Measurements from ENCODE around the gene AMN1. TPM values are rescaled to one million over a fixed set of nuclear protein-coding genes. Genes with fewer than 3 reads are reported as not detected.
A peak's percentile ranks its signal among the peaks of the same experiment; 100 is the strongest.
"Not testable (repeated sequence)": the region's sequence is repeated elsewhere in the genome, so short reads cannot be mapped to it uniquely, and the experiment has no call there.

AMN1 gene
- total RNA-seq, 4 donors from 2014 or later = 6.5 to 10.5 (median 9.4) TPM

DNA sequence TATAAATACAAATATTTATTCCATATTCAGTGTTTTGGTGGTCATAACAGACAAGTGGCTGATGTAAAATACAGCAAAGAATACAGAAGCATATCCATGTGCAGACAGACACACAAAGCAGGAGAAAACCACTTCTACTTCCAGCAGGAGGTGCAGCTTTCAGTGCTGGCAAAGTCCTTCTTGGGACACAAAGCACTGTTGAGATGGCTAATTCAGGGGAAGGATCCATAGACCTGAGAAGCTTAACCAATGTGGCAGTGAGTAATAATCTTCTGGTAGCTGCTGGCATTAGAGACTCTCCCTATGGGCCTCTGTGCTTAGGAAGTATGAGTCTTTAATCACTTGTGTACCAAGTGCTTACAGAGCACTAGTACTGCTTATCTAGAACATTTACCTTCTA is 26.8 kb downstream of the AMN1 start:
- TF ChIP-seq EP300 (IDR thresholded peaks at IDR 0.05) = no peak
- no peak for TF ChIP-seq POLR2A (IDR thresholded peaks at IDR 0.05)
- TF ChIP-seq, protein P1, sequence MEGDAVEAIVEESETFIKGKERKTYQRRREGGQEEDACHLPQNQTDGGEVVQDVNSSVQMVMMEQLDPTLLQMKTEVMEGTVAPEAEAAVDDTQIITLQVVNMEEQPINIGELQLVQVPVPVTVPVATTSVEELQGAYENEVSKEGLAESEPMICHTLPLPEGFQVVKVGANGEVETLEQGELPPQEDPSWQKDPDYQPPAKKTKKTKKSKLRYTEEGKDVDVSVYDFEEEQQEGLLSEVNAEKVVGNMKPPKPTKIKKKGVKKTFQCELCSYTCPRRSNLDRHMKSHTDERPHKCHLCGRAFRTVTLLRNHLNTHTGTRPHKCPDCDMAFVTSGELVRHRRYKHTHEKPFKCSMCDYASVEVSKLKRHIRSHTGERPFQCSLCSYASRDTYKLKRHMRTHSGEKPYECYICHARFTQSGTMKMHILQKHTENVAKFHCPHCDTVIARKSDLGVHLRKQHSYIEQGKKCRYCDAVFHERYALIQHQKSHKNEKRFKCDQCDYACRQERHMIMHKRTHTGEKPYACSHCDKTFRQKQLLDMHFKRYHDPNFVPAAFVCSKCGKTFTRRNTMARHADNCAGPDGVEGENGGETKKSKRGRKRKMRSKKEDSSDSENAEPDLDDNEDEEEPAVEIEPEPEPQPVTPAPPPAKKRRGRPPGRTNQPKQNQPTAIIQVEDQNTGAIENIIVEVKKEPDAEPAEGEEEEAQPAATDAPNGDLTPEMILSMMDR (IDR thresholded peaks at IDR 0.05) = no peak
- peaks cover 0 to 48% (median 0%) of the 10 kb centered on the region in 3 donors for H3K36me3 ChIP-seq

DNA sequence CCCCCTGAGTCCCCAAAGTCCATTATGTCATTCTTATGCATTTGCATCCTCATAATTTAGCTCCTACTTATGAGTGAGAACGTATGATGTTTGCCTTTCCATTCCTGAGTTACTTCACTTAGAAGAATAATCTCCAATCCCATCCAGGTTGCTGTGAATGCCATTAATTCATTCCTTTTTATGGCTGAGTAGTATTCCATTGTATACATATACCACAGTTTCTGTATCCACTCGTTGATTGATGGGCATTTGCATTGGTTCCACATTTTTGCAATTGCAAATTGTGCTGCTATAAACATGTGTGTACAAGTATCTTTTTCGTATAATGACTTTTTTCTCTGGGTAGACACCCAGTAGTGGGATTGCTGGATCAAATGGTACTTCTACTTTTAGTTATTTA is 38.9 kb downstream of the AMN1 start:
- H3K27ac ChIP-seq; H3K27me3 ChIP-seq; H3K4me1 ChIP-seq; H3K9me3 ChIP-seq; H3K4me3 ChIP-seq; DNase-seq (ENCODE audit: low spot score in 2 of 2): not testable (repeated sequence)
- WGBS, 2 donors = 94 to 97% methylated on average over 3 of the region's 3 CpGs
- H3K36me3 ChIP-seq = peaks cover 0 to 94% (median 0%) of the 10 kb centered on the region in 3 donors

More for the DNA sequence above, 26.8 kb downstream of the AMN1 start:
- no peak overlapping the region for H3K27ac ChIP-seq
- no peaks in the 10 kb centered on the region for H3K27me3 ChIP-seq
- no peaks in the 10 kb centered on the region for H3K4me1 ChIP-seq
- H3K9me3 ChIP-seq = no peaks in the 10 kb centered on the region
- no peak for DNase-seq (ENCODE audit: low spot score in 2 of 2)
- H3K4me3 ChIP-seq = no peak overlapping the region

DNA sequence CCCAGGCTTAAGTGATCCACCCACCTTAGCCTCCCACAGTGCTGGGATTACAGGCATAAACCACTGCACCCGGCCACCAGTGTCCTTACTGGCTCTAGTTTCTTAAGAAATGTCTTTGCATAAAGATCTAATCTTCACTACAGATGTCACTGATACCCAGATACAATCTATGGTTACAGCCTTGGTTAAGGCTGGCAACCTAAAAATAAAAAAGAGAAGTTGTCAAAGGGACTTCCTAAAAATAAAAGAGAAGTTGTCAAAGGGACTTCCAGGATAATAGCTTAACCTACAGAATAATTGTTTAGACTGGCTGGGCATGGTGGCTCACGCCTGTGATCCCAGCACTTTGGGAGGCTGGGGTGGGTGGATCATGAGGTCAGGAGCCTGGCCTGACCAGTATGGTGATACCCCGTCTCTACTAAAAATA is 41.7 kb downstream of the AMN1 start:
- no peak overlapping the region for H3K4me3 ChIP-seq
- no peaks in the 10 kb centered on the region for H3K4me1 ChIP-seq
- peaks cover 0 to 89% (median 6%) of the 10 kb centered on the region in 3 donors for H3K36me3 ChIP-seq
- DNase-seq (ENCODE audit: low spot score in 2 of 2) = no peak
- no peak overlapping the region for H3K27ac ChIP-seq
- 84 to 85% methylated on average over 3 of the region's 3 CpGs for WGBS, 2 donors
- no peaks in the 10 kb centered on the region for H3K27me3 ChIP-seq
- TF ChIP-seq, protein P1 (IDR thresholded peaks at IDR 0.05) = no peak
- TF ChIP-seq EP300 (IDR thresholded peaks at IDR 0.05) (no peak), POLR2A (IDR thresholded peaks at IDR 0.05) (no peak)
- peaks cover 0 to 23% (median 0%) of the 10 kb centered on the region in 4 donors for H3K9me3 ChIP-seq

DNA sequence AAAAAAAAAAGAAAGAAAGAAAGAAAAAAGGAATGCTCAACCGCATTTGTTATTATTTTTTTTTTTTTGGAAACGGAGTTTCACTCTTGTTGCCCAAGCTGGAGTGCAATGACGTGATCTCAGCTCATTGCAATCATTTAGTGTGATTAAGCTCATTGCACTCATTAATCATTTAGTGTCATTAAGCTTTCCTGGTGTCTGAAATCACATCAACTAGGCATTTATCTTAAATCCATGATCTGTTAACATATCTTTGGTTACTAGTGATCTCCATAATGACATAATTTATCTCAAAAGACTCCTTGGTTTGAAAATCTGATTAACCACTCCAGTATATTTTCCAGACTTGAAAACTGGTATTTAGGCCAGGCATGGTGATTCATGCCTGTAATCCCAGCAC is 43.0 kb downstream of the AMN1 start:
- Histone ChIP-seq H3K36me3 (peaks cover 0 to 77% (median 6%) of the 10 kb centered on the region in 3 donors), H3K4me1 (no peaks in the 10 kb centered on the region), H3K4me3 (no peak overlapping the region), H3K9me3 (peaks cover 0 to 24% (median 0%) of the 10 kb centered on the region in 4 donors), H3K27ac (no peak overlapping the region), H3K27me3 (no peaks in the 10 kb centered on the region)
- 82 to 90% methylated on average over 3 of the region's 3 CpGs for WGBS, 2 donors
- no peak for DNase-seq (ENCODE audit: low spot score in 2 of 2)
- TF ChIP-seq EP300 (IDR thresholded peaks at IDR 0.05) (no peak), POLR2A (IDR thresholded peaks at IDR 0.05) (no peak)
- TF ChIP-seq, protein P1 (IDR thresholded peaks at IDR 0.05) = no peak

DNA sequence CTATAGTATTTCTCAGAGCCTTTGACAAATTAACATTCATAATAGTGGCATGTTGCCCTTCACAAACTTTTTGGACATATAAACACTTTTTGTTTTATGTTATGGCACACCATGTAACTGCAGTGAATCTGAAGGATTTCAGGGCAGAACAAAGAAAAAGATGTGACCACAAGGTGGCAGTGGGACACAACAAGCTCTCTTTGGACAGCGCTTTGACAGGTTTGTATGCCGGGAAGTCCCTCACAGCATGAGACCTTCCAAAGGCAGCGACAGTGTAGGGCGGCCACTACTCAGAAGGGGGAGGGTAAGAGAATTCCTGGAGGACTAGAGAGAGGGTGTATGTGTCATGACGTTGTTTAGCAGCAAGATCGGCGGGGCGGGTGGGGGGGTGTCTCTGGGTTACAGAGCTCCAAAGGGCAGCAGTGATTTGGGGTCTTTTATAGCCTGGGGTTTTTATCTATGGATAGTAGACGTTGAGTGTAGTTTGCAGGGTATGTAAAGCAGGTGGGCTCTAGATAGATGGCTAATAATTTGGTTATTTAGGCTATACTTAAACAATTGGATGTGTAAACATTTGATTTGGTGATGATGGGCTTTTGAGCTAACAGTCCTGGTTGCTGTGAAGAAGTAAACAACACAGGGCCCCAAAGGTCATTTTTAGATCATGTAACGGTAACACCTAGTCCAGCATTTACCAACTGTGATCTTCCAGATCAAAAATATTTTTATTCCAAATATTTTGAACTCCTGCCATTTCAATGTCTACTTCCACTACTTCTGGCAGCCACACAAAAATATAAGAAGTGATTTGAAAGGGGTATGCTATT is 46.5 kb downstream of the AMN1 start:
- H3K4me3 ChIP-seq = no peak overlapping the region
- H3K9me3 ChIP-seq = peaks cover 0 to 24% (median 0%) of the 10 kb centered on the region in 4 donors
- peak in 1 of 2 donors; percentile 43 for DNase-seq (ENCODE audit: low spot score in 2 of 2)
- TF ChIP-seq EP300 (IDR thresholded peaks at IDR 0.05) = no peak
- TF ChIP-seq POLR2A (IDR thresholded peaks at IDR 0.05) = no peak
- TF ChIP-seq, protein P1 (IDR thresholded peaks at IDR 0.05) = peak in 4 of 5 experiments; percentile 22 to 52 (median 38)
- 57 to 68% methylated on average over 10 of the region's 10 CpGs for WGBS, 2 donors
- H3K4me1 ChIP-seq = no peaks in the 10 kb centered on the region
- H3K27ac ChIP-seq = no peak overlapping the region
- peaks cover 0 to 49% (median 6%) of the 10 kb centered on the region in 3 donors for H3K36me3 ChIP-seq
- H3K27me3 ChIP-seq = no peaks in the 10 kb centered on the region

All from tibial nerve (tissue), 4 donors.